ENCODE results near the gene USP34. TPM values are rescaled to one million over a fixed set of nuclear protein-coding genes. Genes with fewer than 3 reads are reported as not detected.

Gene USP34
- total and polyA plus RNA-seq, 2 of the 8 experiments (the other 6 are each of a cell fraction or from before 2014, with no cell fraction given) = 56.7 to 91.7 TPM

DNA sequence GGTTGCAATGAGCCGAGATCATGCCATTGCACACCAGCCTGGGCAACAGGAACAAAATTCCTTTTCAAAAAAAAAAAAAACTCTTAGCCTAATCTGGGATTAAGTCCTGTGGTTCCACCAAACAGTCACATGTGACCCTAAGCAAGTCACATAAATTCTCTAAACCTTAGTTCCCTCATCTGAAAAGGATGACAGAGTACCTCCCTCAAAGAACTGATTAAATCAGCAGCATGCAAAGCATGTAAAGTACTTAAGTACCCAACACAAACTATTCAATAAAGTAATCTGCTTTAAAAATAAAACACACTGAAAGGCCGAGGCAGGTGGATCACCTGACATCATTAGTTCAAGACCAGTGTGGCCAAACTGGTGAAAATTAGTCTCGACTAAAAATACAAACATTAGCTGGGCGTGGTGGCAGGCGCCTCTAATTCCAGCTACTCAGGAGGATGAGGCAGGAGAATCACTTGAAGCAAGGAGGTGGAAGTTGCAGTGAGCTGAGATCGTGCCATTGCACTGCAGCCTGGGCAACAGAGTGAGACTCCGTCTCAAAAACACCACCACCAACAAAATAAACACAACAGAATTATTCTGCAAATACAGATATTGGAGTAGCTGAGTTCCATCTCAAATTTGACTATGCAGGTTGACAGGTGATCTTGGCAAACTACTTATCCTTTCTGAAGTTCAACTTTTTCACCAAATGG is 7.0 kb downstream of the USP34 start:
- no peaks in the 10 kb centered on the region for H3K27me3 ChIP-seq (replicated peaks in 1 of 4; ENCODE audit: control insufficient read depth in 3 of 4, extremely low read depth in 1 of 4, insufficient read depth in 3 of 4, low read length in 3 of 4)
- no peaks in the 10 kb centered on the region for H3K79me1 ChIP-seq (ENCODE audit: low read depth, low read length)
- peaks cover 0 to 3% (median 0%) of the 10 kb centered on the region in 4 experiments; a peak in 1 of 7 replicates for H3K4me1 ChIP-seq (replicated peaks in 1 of 4; ENCODE audit: control insufficient read depth in 3 of 4, insufficient read depth in 4 of 4, low read length in 3 of 4)
- ChIA-PET POLR2A (ENCODE audit: partially characterized antibody) (interaction anchor here (0.7 to 1.7 kb wide), 2 partner anchors 13 to 755 kb away, joined by 3 read pairs; no protein-coding TSS in a partner anchor), CTCF (ENCODE audit: partially characterized antibody) (interaction anchor here (4.9 kb wide), 1 partner anchor 37 kb away, joined by 23 read pairs; no protein-coding TSS in a partner anchor)
- no peak overlapping the region for H4K8ac ChIP-seq (ENCODE audit: extremely low read depth, insufficient read depth, low read length)
- no peak overlapping the region for H3K27ac ChIP-seq (ENCODE audit: low read depth, low read length)
- WGBS, 2 experiments (ENCODE audit: extremely low coverage in 1 of 2, insufficient coverage in 1 of 2, insufficient read length in 1 of 2, insufficient replicate concordance in 2 of 2, low coverage in 1 of 2, low lambda C conversion rate in 2 of 2, missing lambda C conversion rate in 1 of 2) = 95% methylated on average over 7 of the region's 7 CpGs; no CpG with 5 or more reads in 1 of the 2 experiments
- H3K4ac ChIP-seq (replicated peaks; ENCODE audit: insufficient read length, low read depth, low read length) = no peak overlapping the region
- peaks cover 25 to 99% of the 10 kb centered on the region in 2 experiments for H3K79me2 ChIP-seq (ENCODE audit: control insufficient read depth in 1 of 2, insufficient read depth in 2 of 2, low read length in 2 of 2)
- no peak overlapping the region for H2BK5ac ChIP-seq (ENCODE audit: low read depth, low read length)
- H4K91ac ChIP-seq (replicated peaks; ENCODE audit: insufficient read length, low read length) = no peak overlapping the region
- no peak overlapping the region for H2AFZ ChIP-seq (ENCODE audit: low read length)
- TF ChIP-seq JUND (IDR thresholded peaks at IDR 0.05; ENCODE audit: low read length) (no peak), ZNF274 (IDR thresholded peaks at IDR 0.05; ENCODE audit: borderline replicate concordance, extremely low read depth, low read length) (no peak), CEBPB (IDR thresholded peaks at IDR 0.05; ENCODE audit: low read depth, low read length) (no peak), RNF2 (IDR thresholded peaks at IDR 0.05; ENCODE audit: borderline replicate concordance, low read depth, low read length, missing control alignments, poor library complexity, severe bottlenecking) (no peak), TEAD4 (IDR thresholded peaks at IDR 0.05; ENCODE audit: low read depth, low read length) (no peak), EZH2 (IDR thresholded peaks at IDR 0.05; ENCODE audit: low read depth, low read length, severe bottlenecking) (no peak), ASH2L (IDR thresholded peaks at IDR 0.05; ENCODE audit: low read length) (no peak), JUN (IDR thresholded peaks at IDR 0.05; ENCODE audit: low read depth, low read length) (no peak), SIX5 (IDR thresholded peaks at IDR 0.05; ENCODE audit: low read depth, low read length) (no peak), TBP (IDR thresholded peaks at IDR 0.05; ENCODE audit: low read depth, low read length) (no peak), SP1 (IDR thresholded peaks at IDR 0.05; ENCODE audit: low read depth, low read length) (no peak)
- peaks cover 0 to 6% (median 0%) of the 10 kb centered on the region in 4 experiments; a peak in 1 of 8 replicates for H3K36me3 ChIP-seq (ENCODE audit: control insufficient read depth in 2 of 4, insufficient read depth in 4 of 4, low read length in 3 of 4)
- no peak overlapping the region for H4K5ac ChIP-seq (ENCODE audit: insufficient read length, low read depth, low read length)
- no peak overlapping the region for H3K4me3 ChIP-seq (ENCODE audit: extremely low read depth in 1 of 4, insufficient read depth in 2 of 4, low read depth in 3 of 4, low read length in 4 of 4)
- FAIRE-seq (no peak), DNase-seq (ENCODE audit: low read depth in 1 of 2, low spot score in 2 of 2) (no peak)
- H2BK120ac ChIP-seq (replicated peaks; ENCODE audit: low read depth, low read length) = no peak overlapping the region
- H4K20me1 ChIP-seq (replicated peaks in 1 of 2; ENCODE audit: control insufficient read depth in 1 of 2, insufficient read depth in 2 of 2, low read length in 2 of 2) = peaks cover 5 to 11% of the 10 kb centered on the region in 2 experiments
- H2BK15ac ChIP-seq (ENCODE audit: low read length) = no peak overlapping the region
- H3K14ac ChIP-seq (ENCODE audit: insufficient read length) = no peak overlapping the region
- H3K4me2 ChIP-seq (ENCODE audit: insufficient read depth in 1 of 2, low read depth in 2 of 2, low read length in 2 of 2) = no peak overlapping the region
- no peaks in the 10 kb centered on the region for H3K23me2 ChIP-seq (ENCODE audit: low read depth, low read length)
- H3K9ac ChIP-seq (replicated peaks in 1 of 4; ENCODE audit: extremely low read depth in 1 of 4, low read depth in 3 of 4, low read length in 3 of 4) = no peak overlapping the region
- H3K9me3 ChIP-seq (ENCODE audit: insufficient read depth in 2 of 2, low read depth in 1 of 2, low read length in 1 of 2) = no peaks in the 10 kb centered on the region
- H3K23ac ChIP-seq (ENCODE audit: insufficient read length) = no peak overlapping the region
- H2BK12ac ChIP-seq (ENCODE audit: low read depth, low read length) = no peak overlapping the region
- no peak overlapping the region for H3K18ac ChIP-seq (ENCODE audit: extremely low read depth, low read length)
- H2BK20ac ChIP-seq (ENCODE audit: low read length) = no peak overlapping the region
- no peak overlapping the region for H3K56ac ChIP-seq (replicated peaks; ENCODE audit: insufficient read length, low read depth, low read length)
- H2AK5ac ChIP-seq (ENCODE audit: low read depth, low read length) = no peak overlapping the region

Data from H1 (cell line).